RPMI7951 (cell line): ENCODE measurements around the gene SPATA7. TPM values are rescaled to one million over a fixed set of nuclear protein-coding genes. Genes with fewer than 3 reads are reported as not detected.

Experiments used
- DNase-seq: peaks from one replicate; pipeline ENCODE4 v3.0.0-alpha.2; 2012; ENCODE audit warnings: low read depth
- total RNA-seq: library from RNA; depleted of rRNA; stranded (reverse); fragments of >200 nt; shearing (Covaris generic); gene quantifications from 2 replicates; pipeline ENCODE4 v1.2.3, GENCODE V29; 2014; rRNA removed

SPATA7 gene
- total RNA-seq, 1 experiment from 2014 or later: 5.9 TPM

DNA sequence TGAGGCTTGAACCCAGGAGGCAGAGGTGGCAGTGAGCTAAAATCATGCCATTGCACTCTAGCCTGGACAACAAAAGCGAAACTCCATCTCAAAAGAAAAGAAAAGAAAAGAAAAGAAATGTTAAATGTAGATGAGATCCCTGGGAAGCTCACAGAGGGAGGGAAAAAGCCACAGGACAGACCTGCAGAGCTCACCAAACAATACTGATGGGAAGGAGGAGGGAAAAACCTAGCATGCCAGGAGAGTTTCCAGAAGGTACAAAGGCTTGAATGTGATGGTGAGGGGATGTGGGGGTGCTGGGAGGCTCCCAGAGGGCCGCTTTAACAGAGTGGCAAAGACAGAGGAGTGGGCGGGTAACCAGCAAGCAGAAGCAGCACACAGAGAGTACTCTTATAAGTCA, 97.1 kb downstream of the SPATA7 start:
- no peak for DNase-seq

Other genes starting within 250 kb of the SPATA7 start
- gene KCNK10, start 62.4 kb upstream of the SPATA7 start, total RNA-seq: not detected in 2 replicates
- 7.4 and 8.4 TPM in 2 replicates for gene PTPN21, start 169.3 kb downstream of the SPATA7 start, total RNA-seq
- 55.5 and 77.7 TPM in 2 replicates for gene ZC3H14, start 177.4 kb downstream of the SPATA7 start, total RNA-seq